Measurements from ENCODE around the gene NEMP1.
A peak's percentile ranks its signal among the peaks of the same experiment; 100 is the strongest.

NEMP1 gene

DNA sequence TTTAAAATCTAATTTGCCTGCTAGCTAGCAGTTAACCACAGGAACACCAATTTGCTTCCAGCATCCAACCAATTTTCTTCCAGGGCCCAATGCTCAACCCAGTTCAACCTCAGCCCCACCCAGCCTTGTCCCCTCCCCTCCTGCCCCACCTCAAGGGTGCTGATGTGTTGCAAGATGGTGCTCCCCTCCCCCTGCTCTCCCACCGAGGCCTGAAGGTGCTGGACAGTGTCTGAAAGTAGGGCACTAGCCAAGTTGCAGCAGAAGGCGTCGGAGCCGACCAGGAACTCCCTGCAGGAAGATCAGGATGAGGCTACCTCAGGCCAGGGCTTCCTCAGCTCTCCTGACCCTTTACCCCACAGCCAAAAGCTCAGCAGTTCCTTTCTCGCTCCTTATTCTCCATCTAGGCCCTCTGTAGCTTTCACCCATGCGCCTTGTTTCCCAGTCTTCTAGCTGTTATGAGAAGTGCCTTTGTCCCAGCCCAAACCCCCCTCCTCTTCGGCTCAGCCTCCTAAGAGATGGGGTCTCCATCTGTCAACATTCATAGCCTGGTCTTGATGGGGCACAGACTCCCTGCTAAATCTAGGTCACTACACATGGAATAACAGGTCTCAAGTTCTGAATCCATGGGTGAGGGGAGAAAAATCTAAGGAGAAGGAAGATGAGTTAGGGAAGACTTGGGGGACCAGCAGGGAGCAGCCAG is 29.0 kb upstream of the NEMP1 start:
- DNase-seq: no peak

DNA sequence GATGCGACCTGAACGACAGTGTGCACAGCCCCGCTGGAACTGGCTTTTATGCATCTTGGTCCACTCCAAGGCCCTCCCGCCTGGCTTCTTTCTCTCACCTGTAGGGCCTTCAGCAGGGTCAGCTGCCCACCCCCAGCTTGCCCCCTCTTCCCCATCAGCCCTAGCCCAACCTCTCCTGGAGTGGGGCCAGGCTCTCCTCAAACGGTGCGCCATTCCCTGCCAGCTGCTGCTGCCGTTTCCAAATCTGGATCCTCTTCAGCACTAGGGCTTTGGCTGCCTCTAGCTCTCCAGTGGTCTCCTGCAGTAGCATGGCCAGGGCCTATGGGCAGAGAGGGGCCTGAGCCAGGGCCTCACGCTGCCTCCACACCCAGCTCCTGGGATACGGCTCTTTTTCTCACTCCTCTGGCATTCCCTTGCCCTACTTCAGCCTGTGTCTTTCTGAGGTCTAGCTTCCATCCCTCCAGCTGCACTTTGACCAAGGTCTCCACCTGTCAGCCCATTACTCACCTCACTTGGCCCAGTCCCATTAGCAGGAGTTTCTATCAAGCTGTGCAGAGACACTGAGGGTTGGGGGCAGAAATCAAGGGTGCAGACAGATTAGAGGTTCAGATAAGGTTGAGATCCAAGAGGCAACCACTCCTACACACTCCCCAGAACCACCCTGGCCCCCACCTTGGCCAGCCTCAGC is 27.6 kb upstream of the NEMP1 start:
- DNase-seq: no peak

DNA sequence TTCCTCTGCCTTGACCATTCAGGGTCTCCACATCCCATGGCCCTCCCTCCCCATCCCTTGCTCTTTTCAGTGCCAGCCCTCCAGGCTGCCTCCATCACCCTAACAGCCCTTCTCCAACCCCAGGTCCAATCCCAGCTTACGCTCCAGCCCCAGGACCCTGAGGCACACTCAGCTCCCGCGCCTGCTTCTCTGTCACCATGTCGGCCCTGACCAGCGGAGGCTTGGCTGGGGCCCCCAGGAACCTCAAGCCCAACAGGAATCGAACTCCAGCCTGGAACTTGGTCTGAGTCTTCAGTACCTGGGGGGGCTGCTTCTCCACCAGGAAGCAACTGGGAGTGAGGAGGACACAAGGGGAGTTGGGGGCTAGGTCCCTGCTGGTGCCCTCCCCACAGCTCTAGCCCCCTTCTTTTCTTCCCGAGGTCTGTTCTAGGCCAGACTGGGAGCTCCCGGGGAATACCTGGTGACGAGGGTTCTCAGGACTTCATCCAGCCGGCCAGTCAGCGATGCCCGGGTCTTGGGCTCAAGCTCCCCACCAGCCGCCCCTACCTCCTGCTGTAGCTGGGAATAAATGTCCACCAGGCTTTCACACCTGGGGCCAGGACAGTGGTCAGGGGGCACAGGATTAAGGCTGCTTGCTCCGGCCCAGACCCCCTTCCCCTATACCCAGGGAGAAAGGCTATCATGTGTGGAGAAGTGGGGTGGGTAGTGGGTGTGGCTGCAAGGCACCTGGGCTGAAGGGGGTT is 26.6 kb upstream of the NEMP1 start:
- no peak for DNase-seq

DNA sequence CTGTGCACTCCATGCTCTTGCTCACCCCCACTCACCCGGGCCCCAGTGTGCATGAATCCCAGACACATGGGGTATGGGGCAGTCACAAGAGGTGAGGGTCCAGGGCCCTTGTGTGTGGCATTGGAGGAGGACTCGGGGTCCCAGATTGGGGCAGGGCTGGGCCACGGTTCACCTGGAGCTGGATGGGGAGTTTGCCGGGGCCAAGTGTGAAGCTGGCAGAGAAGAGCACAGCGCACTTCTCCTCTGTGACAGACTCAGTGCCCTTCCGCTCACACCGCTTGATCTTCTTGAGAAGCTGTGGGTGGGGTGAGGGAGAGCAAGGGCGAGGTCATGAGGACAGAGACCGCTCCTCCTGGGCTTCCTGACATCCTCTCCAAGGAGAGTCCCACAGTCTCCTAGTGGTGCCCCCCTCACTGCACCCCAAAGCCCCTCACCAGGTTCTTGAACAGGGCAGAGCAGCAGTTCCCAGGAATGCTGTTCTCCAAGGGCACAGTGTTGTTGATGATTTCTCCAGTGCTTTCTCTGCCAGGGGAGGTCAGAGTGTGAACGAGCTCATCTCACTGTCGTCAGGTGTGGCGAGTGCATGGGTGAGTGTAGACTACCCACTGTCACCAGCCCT is 25.8 kb upstream of the NEMP1 start:
- no peak for DNase-seq

DNA sequence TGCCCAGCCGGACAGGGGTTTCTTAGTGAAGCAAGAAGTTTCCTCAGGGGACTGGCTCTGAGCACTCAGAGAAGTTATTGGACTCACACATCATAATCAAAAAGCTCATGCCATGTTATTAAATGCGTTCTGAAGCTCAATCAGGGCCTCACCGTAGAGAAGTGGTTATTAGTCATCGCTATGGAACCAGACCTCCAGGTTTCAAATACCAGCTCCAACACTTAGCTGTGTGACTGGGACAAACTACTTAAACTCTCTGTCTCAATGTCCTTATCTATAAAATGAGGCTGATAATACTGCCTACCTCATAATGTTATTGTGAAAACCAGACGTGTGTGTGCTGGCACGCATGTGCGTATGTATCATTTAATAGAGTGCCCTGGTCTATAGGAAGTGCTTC is 25.3 kb upstream of the NEMP1 start:
- no peak for DNase-seq

DNA sequence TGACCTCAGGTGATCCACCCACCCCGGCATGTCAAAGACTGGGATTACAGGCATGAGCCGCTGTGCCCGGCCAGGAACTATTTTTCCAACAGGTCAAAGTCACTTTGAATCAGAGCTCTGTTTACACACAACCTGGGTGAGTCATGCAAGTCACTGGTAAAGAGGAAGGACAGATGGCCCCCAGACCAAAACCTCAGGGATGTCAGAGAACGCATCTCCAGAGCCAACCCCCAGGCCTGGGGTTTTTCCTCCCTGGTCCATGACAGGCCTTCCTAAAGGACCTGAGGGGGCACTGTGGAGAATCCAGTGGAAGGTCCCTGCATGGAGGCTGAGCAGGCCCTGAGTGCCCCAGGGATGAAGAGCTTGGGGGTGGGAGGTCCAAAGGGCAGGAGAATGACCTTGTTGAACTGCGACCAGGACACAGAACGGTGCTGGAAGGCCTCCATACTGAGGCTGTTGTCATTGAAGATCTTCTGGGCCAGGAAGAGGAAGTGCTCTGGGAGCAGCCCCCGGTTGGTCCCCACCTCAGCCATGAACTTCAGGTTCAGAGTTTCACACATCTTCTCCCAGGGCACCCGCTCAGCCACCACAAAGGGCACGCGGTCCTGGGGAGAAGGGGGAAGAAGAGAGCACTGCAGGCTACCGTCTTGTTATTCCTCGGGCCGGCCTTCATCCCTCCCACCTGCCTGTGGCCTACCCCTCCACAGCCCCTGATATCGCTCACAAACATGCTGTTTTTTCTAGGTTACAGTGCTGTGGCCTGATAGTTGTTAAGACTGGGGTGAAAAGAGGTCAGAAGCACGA is 23.5 kb upstream of the NEMP1 start:
- DNase-seq: no peak

DNA sequence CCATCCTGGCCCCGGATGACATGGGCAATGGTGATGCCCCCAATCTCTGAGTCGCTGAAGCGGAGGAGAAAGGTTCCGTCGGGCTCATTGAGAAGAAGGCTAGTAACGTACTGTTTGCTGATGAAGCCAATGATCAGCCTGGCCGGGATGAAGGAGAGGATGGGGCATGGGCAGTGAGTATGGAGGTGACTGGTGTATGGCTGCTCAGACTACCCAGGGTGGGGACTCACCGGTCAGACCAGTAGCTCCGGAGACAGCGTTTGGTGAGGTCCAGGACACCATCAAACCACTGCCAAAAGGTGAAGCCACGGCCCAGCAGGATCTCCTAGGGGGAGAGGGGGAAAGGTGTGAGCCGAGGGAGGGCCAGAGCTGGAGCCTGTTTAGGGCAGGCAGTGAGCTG is 21.2 kb upstream of the NEMP1 start:
- DNase-seq: no peak

DNA sequence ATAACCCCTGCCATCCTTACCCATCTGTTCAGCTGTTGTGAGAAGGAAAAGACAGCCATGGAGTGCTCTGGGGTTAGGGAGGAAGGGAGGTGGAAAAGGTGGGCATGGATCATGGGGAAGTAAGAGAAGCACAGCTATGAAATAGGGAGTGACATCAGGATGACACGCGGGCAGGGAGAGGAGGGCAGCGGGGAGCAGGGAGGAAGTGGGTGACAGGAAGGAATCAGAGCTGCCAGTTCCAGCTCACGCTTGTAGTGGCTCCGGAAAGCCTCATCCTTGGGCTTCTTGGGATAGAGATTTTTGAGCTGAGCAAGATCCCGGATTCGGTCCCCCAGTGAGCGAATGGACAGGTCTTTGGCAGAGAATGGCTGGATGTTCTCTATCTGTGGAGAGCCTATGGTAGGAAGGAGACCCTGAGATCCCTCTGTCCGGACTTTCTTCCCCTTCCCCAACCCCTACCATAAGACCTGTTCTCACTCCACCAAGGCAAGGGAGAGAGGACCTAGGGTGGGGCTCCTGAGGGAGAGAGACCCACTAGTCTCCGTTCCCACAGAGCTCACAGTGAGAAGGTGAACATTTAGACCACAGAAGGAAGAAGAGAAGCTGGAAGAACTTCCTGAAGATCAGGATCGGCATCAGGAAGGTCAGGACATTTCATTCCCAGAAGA is 20.6 kb upstream of the NEMP1 start:
- no peak for DNase-seq

DNA sequence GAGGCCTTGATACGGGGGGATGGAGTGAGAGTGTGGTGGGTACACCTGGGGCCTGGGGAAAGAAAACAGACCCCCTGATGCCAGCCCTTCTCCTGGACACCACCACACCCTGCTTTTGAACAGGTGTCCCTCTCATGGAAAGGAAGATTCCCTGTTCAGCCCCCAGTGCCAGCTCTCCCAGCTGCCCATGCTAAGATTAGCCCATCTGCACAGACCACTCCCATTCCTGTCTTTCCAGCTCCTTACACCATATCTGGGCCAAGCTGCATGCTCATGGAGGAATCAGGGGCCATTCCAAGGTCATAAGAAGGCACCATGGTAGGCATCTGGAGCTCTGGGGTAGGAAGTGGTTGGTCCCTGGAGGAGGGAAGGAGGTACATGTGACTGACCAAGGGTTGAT is 20.0 kb upstream of the NEMP1 start:
- DNase-seq: no peak

DNA sequence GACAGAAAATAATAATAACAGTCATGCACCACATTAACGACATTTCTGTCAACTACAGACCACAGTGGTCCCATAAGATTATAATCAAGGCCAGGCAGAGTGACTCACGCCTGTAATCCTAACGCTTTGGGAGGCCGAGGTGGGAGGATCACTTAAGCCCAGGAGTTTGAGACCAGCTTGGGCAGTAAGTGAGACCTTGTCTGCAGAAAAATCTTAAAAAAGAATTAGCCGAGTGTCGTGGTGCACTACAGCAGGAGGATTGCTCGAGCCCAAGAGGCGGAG is 18.9 kb upstream of the NEMP1 start:
- DNase-seq: no peak

DNA sequence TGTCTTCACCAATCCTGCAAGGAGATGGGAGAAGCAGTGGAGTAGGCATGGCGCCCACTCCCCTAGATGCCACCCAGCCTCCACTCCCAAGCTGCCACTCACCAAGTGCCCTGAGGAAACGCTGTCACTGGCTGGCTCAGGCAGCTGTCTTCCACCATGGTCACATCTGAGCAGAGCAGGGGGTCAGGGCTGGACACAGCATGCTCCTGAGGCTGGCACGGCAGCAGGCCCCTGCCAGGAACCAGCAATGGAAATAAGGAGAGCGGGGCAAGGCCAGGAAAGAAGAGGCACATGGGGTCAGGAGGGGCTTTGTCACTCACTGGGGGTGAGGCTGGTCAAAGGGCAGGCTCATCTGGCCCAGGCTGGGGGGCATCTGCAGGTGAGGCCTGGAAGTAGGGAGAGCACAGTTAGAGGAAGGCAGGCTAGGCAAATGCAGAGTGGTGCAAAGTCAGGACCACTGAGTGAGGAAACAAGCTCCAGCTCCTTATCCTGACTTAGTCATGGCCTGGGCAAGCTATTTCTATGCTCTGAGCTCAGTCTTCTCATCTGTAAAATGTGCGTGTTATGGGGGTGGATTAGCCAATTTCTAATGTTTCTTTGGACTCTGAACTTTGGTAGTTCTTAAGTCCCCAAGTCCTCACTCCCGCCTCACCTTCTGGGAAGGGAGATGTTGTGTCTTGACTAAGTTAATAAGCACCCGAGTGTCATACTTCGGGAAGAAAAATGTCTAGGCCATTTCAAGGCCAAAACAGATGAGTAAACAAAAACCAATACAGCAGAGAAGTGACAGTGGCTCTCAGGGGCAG is 18.4 kb upstream of the NEMP1 start:
- DNase-seq: no peak

DNA sequence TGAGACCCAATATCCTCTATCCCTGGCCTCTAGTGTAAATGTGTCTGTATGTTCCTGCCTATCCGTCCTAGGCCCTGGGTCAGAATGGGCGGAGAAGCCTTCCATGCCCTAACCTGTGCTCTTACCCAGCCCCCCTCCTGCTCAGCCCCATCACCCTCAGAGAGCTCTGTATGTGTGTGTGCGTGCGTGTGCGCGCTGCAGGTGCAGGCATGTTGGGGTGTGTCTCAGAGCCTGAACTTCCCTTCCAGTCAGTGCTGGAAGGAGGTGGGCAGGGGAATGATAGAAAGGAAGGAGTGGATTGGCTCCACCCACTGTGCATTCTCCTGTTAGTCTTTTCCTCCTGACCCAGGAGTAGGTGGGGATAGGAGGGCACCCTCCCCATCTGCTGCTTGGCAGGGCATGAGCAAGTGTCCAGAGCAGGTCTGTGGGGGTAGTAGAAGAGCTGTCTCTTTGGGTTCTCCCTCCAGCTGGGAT is 17.5 kb upstream of the NEMP1 start:
- DNase-seq: peak; percentile 39

DNA sequence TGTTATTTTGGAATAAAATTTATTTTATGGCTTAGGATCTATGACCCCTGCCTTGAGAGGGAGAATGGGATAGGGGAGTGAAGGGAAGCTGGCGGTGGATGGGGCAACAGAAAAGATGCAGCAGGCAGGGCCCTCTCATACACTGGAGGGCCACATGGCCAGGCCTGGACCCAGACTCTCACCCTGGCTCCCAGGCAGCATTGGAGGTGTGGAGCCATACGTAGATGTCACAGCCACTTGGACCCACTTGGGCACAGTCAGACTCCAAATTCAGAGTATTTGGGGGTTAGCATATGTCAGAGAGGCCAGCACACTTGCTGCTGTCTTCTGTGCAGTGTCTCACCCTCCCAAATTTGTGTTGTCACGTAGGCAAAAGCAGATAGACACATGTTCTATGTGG is 16.8 kb upstream of the NEMP1 start:
- no peak for DNase-seq

DNA sequence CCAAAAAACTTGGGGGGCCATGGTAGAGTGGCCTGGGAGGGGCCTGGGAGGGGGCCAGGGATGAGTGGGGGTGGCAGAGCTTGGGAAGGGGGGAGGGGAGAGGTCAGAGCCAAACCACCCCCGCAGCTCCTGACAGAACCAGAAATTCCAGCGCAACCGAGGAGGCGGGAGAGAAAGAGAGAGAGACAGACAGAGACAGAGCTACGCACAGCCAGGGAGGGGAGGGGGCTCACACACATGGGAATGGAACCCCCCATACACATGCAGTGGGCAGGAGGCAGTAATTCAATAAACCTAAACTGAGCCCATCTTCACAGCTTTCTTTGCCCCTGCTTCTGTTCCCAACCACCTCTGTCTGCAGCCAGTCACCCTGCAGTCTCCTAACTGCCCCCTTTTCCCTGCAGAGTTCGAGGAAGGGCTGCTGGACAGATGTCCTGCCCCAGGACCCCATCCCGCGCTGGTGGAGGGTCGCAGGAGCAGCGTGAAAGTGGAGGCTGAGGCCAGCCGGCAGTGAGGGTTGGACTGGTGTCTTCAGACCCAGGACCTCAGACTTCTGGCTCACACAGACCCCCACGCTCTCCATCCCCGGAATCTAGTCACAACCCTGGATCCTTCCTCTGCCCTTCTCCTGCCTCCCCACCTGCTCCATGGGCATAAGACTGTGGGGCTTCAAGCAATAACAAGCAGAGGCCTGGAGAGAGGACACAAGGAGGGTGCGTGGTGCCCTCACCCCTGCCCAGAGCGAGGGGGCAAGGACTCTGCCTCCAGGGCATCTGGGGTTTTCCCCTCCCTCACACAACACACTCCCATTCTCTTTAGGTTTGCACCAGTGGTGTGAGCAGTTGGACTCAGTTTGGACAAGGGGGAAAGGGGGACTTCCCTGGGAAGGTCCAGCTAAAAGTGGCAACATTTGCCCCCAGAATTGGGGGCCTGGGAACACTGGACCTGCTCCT is 15.9 kb upstream of the NEMP1 start:
- DNase-seq: no peak

DNA sequence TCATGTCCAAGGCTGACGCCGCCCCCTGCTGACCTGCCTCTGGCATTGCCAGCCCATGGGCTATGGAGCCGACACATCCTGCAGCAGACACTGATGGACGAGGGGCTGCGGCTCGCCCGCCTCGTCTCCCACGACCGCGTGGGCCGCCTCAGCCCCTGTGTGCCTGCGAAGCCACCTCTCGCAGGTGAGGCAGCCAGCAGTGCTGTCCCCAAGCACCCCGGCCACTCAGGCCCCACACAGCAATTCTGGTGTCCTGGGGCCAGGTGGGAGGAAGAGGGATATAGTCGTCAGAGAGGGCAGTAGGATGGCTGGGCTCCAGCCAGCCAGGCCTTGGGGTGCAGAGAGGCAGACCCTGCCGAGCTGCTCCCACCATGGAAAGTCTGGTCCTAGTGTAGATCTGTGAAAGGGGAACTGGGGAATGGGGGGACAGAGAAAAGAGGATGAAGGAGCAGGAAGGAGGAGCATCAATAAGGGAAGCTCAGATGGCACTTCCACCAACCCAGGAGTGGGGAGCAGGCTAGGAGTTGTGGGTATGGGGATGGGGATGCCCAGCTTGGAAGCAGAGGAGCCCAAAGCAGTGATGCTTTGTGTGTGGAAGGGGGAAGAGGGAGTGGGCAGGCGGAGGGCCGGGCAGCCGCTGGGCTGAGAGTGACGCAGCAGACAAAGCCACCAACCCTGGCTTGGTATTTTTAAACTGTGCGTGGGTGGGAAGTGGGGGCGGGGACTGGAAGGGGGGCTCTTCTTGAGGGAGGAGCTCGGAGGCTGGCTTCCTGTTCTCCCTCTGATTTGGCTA is 15.0 kb upstream of the NEMP1 start:
- DNase-seq: peak; percentile 89

DNA sequence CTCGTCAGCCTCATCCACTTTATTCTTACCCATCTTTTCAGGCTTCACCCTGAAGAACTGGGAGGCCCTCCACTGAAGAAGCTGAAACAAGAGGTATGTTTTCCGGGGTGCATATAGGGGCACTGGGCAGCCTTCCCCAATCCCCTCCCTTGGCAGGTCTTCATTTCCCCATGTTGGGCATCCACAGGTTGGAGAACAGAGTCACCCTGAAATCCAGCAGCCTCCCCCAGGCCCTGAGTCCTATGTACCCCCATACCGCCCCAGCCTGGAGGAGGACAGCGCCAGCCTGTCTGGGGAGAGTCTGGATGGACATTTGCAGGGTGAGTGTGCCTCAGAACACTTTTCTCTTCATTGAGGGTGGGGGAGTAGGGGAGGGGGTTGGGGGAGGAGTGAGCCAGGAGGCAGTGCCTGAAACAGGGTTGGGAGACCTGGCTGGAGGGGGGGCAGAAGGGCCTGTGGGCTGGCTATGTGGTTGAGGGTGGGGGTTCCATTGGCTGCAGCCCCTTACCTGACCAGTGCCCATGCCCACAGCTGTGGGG is 14.4 kb upstream of the NEMP1 start:
- no peak for DNase-seq

DNA sequence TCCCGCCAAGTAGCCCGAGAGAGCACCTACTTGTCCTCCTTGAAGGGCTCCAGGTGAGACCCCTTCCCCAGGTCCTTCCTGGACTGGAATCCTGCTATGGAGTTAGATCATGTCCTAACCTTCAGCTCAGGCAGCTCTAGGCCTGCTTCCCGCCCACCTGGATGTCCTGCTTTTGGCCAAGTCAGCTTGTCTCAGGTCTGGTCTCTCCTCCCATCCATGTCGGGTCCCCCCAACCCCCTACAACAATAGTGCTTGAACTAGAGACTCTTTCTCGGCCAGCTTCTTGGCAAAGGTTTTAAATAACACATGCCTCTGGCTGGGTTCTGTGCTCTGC is 13.9 kb upstream of the NEMP1 start:
- no peak for DNase-seq

DNA sequence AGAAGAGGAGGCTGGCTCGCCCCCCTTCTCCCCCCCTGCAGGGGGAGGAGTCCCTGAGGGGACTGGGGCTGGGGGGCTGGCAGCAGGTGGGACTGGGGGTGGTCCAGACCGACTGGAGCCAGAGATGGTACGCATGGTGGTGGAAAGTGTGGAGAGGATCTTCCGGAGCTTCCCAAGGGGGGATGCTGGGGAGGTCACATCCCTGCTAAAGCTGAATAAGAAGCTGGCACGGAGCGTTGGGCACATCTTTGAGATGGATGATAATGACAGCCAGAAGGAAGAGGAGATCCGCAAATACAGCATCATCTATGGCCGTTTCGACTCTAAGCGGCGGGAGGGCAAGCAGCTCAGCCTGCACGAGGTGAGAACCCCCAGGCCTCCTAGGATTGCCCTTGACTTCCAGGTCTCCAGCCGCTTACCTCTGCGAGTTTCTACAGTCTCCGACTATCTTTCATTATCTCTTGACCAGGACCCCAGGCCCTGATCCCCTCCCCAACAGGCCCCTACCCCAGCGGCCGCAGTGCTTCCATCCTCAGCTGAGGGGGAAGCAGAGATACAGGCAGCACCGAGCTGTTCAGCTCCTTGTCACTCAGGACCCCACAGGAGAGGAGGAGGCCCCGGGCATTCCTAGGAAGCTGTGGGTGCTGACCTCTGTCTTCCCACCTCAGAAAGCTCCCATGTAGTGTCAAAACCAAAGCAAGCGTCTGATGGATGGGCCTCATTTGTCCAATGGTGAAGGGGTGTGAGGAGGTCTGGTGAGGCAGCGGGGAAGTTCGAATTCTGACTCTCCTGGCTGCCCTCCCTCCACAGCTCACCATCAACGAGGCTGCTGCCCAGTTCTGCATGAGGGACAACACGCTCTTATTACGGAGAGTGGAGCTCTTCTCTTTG is 13.3 kb upstream of the NEMP1 start:
- no peak for DNase-seq
